T-cell (primary cell): ENCODE data around the gene OR2T1. TPM values are rescaled to one million over a fixed set of nuclear protein-coding genes. Genes with fewer than 3 reads are reported as not detected.
"Not testable (repeated sequence)": the region's sequence is repeated elsewhere in the genome, so short reads cannot be mapped to it uniquely, and the experiment has no call there.

Experiments
- ATAC-seq, 4 experiments: fragments of 200-7000 bp in 3 of 4; fragments of 150-1000 bp in 1 of 4; cut with Tn5 transposase; replicated peaks in 1 of 4; 1 replicate in 3 of 4; 2 replicates in 1 of 4; pipeline ENCODE4 v1.10.0; 2021; ENCODE audit warnings: moderate library complexity in 3 of 4, mild to moderate bottlenecking in 2 of 4, moderate number of reproducible peaks in 1 of 4
- CTCF ChIA-PET, 2 donors: fragments of 300-600 bp; sonication (Branson Sonifier 250); formaldehyde crosslinking; loops; one replicate each; lab custom pipeline; 2022; ENCODE audit warnings: antibody characterized with exemption in 2 of 2; lab: Charles Lee
- POLR2A ChIA-PET, 2 donors: fragments of 300-600 bp; sonication (Branson Sonifier 250); formaldehyde crosslinking; loops; one replicate each; lab custom pipeline; 2022; ENCODE audit warnings: antibody characterized with exemption in 2 of 2; lab: Charles Lee
- DNase-seq, 35 experiments: peaks; one replicate each; pipeline versions ENCODE4 v3.0.0 to v3.0.0-alpha.2; 2013 to 2023
- H3K27ac ChIP-seq: one replicate; pipeline ENCODE4 v1.5.1; 2013; ENCODE audit warnings: low read length
- H3K27me3 ChIP-seq, 2 experiments: replicated peaks in 1 of 2; 1 replicate in 1 of 2; 2 replicates in 1 of 2; pipeline versions ENCODE4 v1.6.1 to v1.7.0; 2013; ENCODE audit warnings: low read length in 1 of 2, mixed read lengths in 1 of 2; ENCODE audit not compliant: control insufficient read depth in 2 of 2, insufficient read depth in 2 of 2; ENCODE audit errors: extremely low read depth in 1 of 2
- H3K36me3 ChIP-seq, 2 donors: 1 replicate in 1 of 2; 2 replicates in 1 of 2; pipeline versions ENCODE4 v1.6.1 to v1.7.0; 2013; ENCODE audit warnings: low read length in 1 of 2; ENCODE audit not compliant: control insufficient read depth in 2 of 2, insufficient read depth in 1 of 2; ENCODE audit errors: extremely low read depth in 1 of 2
- H3K4me1 ChIP-seq, 2 experiments: 1 replicate in 1 of 2; 2 replicates in 1 of 2; pipeline versions ENCODE4 v1.6.1 to v1.7.0; 2013; ENCODE audit warnings: low read length in 2 of 2, mixed read lengths in 1 of 2; ENCODE audit not compliant: insufficient read depth in 2 of 2, control insufficient read depth in 1 of 2; ENCODE audit errors: extremely low read depth in 1 of 2
- H3K4me3 ChIP-seq, 2 donors: 1 replicate in 1 of 2; 2 replicates in 1 of 2; pipeline versions ENCODE4 v1.5.1 to v1.7.0; 2013; ENCODE audit warnings: mild to moderate bottlenecking in 2 of 2, low read length in 1 of 2, moderate library complexity in 1 of 2; ENCODE audit not compliant: control insufficient read depth in 1 of 2; ENCODE audit errors: extremely low read depth in 1 of 2
- H3K9me3 ChIP-seq: 2 replicates; pipeline ENCODE4 v1.7.0; 2013
- H3K27ac Mint-ChIP-seq, 2 donors: one replicate each; pipeline ENCODE4 v1.8.0; 2020 to 2021; ENCODE audit warnings: mild to moderate bottlenecking in 2 of 2, mixed read lengths in 2 of 2
- H3K27me3 Mint-ChIP-seq, 2 donors: one replicate each; pipeline ENCODE4 v1.8.0; 2021 to 2022; ENCODE audit warnings: mixed read lengths in 2 of 2
- H3K36me3 Mint-ChIP-seq: one replicate; pipeline ENCODE4 v1.8.0; 2021; ENCODE audit warnings: mixed read lengths
- H3K4me1 Mint-ChIP-seq, 3 donors: one replicate each; pipeline ENCODE4 v1.8.0; 2020 to 2022; ENCODE audit warnings: mixed read lengths in 3 of 3, mild to moderate bottlenecking in 1 of 3
- H3K4me3 Mint-ChIP-seq, 3 donors: one replicate each; pipeline ENCODE4 v1.8.0; 2020 to 2022; ENCODE audit warnings: mild to moderate bottlenecking in 3 of 3, mixed read lengths in 3 of 3, moderate library complexity in 3 of 3
- H3K9me3 Mint-ChIP-seq, 3 donors: one replicate each; pipeline ENCODE4 v1.8.0; 2020 to 2022; ENCODE audit warnings: mixed read lengths in 3 of 3
- WGBS: methylation state at CpG from one replicate; pipeline ENCODE4 v1.1.5; 2013; ENCODE audit warnings: missing lambda C conversion rate; ENCODE audit not compliant: insufficient coverage; 5-methylcytosine and 5-hydroxymethylcytosine counted together
- total RNA-seq, 35 experiments: library from RNA in 6 of 35; stranded (reverse) in 6 of 35; fragments of 120-200 nt in 1 of 35; gene quantifications; one replicate each; pipeline versions ENCODE4 v1.2.1 to v1.2.4 and lab custom pipeline; 2013 to 2026

The OR2T1 gene
- total RNA-seq, 5 donors from 2014 or later (not counting 1 experiment from before 2014, with no cell fraction given) = not detected

- POLR2A ChIA-PET, H3K36me3 ChIP-seq, ATAC-seq, H3K4me3 Mint-ChIP-seq, H3K27me3 ChIP-seq, H3K9me3 ChIP-seq, CTCF ChIA-PET, H3K36me3 Mint-ChIP-seq, DNase-seq, H3K27me3 Mint-ChIP-seq, H3K9me3 Mint-ChIP-seq, H3K4me1 ChIP-seq, H3K4me1 Mint-ChIP-seq, H3K4me3 ChIP-seq, H3K27ac Mint-ChIP-seq, H3K27ac ChIP-seq: not testable (repeated sequence)
- WGBS = no CpG with 5 or more reads among the region's 11 CpGs
Observed at GRCh38 chr1:248431683-248432082, 28.8 kb downstream of the OR2T1 start.

GRCh38 chr1:248432201-248432600 is 29.4 kb downstream of the OR2T1 start:
- no CpG with 5 or more reads among the region's 4 CpGs for WGBS
- CTCF ChIA-PET, H3K4me3 ChIP-seq, ATAC-seq, H3K27me3 Mint-ChIP-seq, H3K27me3 ChIP-seq, H3K36me3 ChIP-seq, H3K27ac ChIP-seq, H3K4me1 Mint-ChIP-seq, DNase-seq, POLR2A ChIA-PET, H3K36me3 Mint-ChIP-seq, H3K9me3 Mint-ChIP-seq, H3K4me1 ChIP-seq, H3K27ac Mint-ChIP-seq, H3K9me3 ChIP-seq, H3K4me3 Mint-ChIP-seq: not testable (repeated sequence)

GRCh38 chr1:248433811-248434415 is 31.1 kb downstream of the OR2T1 start:
- H3K27me3 Mint-ChIP-seq, H3K4me3 ChIP-seq, H3K4me1 ChIP-seq, POLR2A ChIA-PET, H3K27me3 ChIP-seq, H3K9me3 ChIP-seq, CTCF ChIA-PET, H3K27ac ChIP-seq, H3K9me3 Mint-ChIP-seq, H3K36me3 Mint-ChIP-seq, ATAC-seq, H3K27ac Mint-ChIP-seq, H3K36me3 ChIP-seq, DNase-seq, H3K4me3 Mint-ChIP-seq, H3K4me1 Mint-ChIP-seq: not testable (repeated sequence)
- 93% methylated on average over 16 of the region's 38 CpGs for WGBS

GRCh38 chr1:248434913-248435312 is 32.1 kb downstream of the OR2T1 start:
- POLR2A ChIA-PET, H3K4me3 Mint-ChIP-seq, H3K4me1 ChIP-seq, H3K27ac ChIP-seq, ATAC-seq, H3K4me3 ChIP-seq, H3K9me3 ChIP-seq, H3K27ac Mint-ChIP-seq, H3K36me3 ChIP-seq, DNase-seq, CTCF ChIA-PET, H3K4me1 Mint-ChIP-seq, H3K27me3 ChIP-seq, H3K27me3 Mint-ChIP-seq, H3K9me3 Mint-ChIP-seq, H3K36me3 Mint-ChIP-seq: not testable (repeated sequence)
- WGBS = no CpG with 5 or more reads among the region's 6 CpGs

GRCh38 chr1:248436303-248436702 is 33.5 kb downstream of the OR2T1 start:
- POLR2A ChIA-PET, H3K27me3 Mint-ChIP-seq, H3K27ac ChIP-seq, H3K27ac Mint-ChIP-seq, ATAC-seq, H3K4me1 Mint-ChIP-seq, H3K36me3 Mint-ChIP-seq, H3K36me3 ChIP-seq, DNase-seq, CTCF ChIA-PET, H3K4me3 Mint-ChIP-seq, H3K4me1 ChIP-seq, H3K4me3 ChIP-seq, H3K9me3 Mint-ChIP-seq, H3K27me3 ChIP-seq, H3K9me3 ChIP-seq: not testable (repeated sequence)
- WGBS = 83% methylated on average over 1 of the region's 3 CpGs

- POLR2A ChIA-PET, H3K4me1 Mint-ChIP-seq, H3K4me3 Mint-ChIP-seq, H3K27me3 Mint-ChIP-seq, ATAC-seq, H3K36me3 ChIP-seq, H3K27me3 ChIP-seq, CTCF ChIA-PET, H3K9me3 Mint-ChIP-seq, H3K27ac ChIP-seq, H3K4me1 ChIP-seq, H3K27ac Mint-ChIP-seq, H3K4me3 ChIP-seq, H3K36me3 Mint-ChIP-seq, DNase-seq, H3K9me3 ChIP-seq: not testable (repeated sequence)
- no CpG with 5 or more reads among the region's 1 CpG for WGBS
Observed at GRCh38 chr1:248438668-248439067, 35.8 kb downstream of the OR2T1 start.

- H3K9me3 ChIP-seq, H3K4me3 Mint-ChIP-seq, CTCF ChIA-PET, POLR2A ChIA-PET, H3K27ac Mint-ChIP-seq, H3K4me1 Mint-ChIP-seq, H3K27me3 ChIP-seq, ATAC-seq, H3K27me3 Mint-ChIP-seq, H3K9me3 Mint-ChIP-seq, H3K36me3 Mint-ChIP-seq, H3K27ac ChIP-seq, H3K36me3 ChIP-seq, H3K4me1 ChIP-seq, H3K4me3 ChIP-seq, DNase-seq: not testable (repeated sequence)
- WGBS = 40% methylated on average over 1 of the region's 5 CpGs
Observed at GRCh38 chr1:248439283-248439682, 36.4 kb downstream of the OR2T1 start.
